CD4-positive, alpha-beta T cell treated with Interleukin-4 for 4 hours (primary cell): ENCODE results near the gene TULP4.
"Not testable (repeated sequence)": the region's sequence is repeated elsewhere in the genome, so short reads cannot be mapped to it uniquely, and the experiment has no call there.

ENCODE experiments used
- DNase-seq: peaks from one replicate; pipeline ENCODE4 v3.0.0-alpha.2; 2020

Gene TULP4

GRCh38 chr6:158296854-158297324, 15.4 kb upstream of the TULP4 start:
- DNase-seq = not testable (repeated sequence)

- not testable (repeated sequence) for DNase-seq
Observed at GRCh38 chr6:158297657-158298056, 14.6 kb upstream of the TULP4 start.

- not testable (repeated sequence) for DNase-seq
Observed at GRCh38 chr6:158300306-158301143, 11.7 kb upstream of the TULP4 start.

- not testable (repeated sequence) for DNase-seq
Observed at GRCh38 chr6:158301561-158301960, 10.7 kb upstream of the TULP4 start.

DNA sequence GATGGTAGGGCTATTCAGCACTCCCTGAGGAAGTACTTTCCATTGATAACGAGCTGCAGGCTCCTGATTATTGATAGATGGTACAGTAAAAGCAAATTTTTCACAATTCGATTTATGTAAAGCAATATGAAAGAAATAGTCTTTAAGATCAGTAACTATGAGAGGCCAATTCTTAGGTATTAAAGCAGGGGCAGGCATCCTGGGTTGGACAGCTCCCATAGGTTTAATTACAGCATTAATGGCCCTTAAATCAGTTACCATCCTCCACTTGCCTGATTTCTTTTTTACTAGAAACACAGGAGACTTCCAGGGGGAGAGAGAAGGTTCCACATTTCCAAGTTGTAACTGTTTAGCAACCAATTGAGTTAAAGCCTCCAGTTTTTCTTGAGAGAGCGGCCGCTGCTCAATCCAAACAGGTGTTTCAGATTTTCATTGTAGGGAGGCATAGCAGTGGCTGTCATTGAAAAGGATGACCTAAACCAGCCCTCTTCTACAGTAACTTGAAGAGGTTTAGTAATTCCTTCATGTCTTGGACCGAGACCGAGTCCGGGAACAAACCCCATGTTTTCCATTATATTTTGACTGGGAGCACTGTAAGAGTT, 10.0 kb upstream of the TULP4 start:
- not testable (repeated sequence) for DNase-seq

DNA sequence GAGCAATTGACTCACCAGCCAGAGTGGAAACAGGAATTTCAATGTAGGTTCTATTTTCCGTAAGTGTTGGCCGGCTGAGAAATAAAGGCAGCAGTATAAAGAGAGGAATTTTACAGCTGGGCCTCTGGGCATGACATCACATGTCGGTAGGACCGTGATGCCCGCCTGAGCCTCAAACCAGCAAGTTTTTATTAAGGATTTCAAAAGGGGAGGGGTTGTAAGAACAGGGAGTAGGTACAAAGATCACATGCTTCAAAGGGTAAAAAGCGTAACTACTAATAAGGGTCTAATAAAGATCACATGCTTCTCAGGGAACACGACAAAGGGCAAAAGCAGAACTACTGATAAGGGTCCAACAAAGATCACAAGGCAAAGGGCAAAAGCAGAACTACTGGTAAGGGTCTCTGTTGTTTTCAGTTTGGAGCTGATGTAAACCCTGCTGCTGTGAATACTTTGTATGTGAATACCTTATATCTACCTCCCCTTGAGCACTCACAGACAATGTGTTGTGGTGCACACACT, 9.0 kb upstream of the TULP4 start:
- DNase-seq = no peak

DNA sequence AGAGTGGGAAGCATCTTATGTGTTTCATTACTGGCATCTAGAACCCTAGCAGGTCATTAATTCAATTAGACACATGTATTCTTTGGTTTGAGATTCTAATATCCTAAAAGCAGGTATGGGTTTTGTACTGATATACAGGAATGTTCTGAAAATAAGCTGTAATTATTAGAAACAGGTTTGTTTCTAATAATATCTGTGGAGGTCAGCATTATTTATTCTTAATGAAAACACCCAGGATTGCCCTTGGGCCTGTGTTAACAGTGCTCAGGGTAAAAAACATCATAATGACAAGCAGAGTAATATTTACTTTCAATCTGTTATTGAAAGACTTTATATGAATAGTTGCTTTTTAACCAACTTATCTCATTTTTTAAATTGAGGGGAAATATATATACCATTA, 8.0 kb upstream of the TULP4 start:
- no peak for DNase-seq

DNA sequence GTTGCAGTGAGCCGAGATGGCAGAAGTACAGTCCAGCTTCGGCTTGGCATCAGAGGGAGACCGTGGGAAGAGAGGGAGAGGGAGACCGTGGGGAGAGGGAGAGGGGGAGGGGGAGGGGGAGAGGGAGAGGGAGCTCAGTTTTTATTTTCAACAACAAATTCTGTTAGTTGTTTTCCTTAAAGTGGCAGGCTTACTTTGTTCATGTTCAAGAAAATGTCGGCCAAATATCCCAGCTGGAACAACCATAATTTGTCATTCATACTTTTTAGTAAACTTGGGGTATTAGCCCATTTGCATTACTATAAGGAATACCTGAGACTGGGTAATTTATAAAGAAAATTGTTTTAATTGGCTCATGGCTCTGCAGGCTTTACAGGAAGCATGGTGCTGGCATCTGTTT, 2.5 kb upstream of the TULP4 start:
- DNase-seq = no peak

DNA sequence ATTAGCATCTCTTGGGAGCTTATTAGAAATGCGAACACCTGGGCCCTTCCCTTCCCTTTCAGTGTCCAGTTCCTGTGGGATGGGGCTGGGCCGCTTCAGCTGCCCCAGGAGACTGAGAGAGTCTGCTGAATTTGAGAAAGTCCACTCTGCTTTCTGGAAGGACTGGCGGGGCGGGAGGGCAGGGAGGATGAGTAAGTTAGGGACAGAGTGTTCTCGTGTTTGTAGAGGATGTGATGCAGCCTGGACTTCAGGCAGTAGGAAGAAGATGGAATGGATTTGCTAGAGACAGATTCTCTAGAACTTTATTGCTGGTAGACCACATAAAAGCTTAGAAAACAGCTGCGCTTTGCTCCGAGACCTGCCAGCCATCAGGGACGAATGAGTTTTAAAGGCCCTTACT, 1.1 kb upstream of the TULP4 start:
- DNase-seq = no peak

GRCh38 chr6:158311626-158312025, 639 bp upstream of the TULP4 start:
- no peak for DNase-seq

DNA sequence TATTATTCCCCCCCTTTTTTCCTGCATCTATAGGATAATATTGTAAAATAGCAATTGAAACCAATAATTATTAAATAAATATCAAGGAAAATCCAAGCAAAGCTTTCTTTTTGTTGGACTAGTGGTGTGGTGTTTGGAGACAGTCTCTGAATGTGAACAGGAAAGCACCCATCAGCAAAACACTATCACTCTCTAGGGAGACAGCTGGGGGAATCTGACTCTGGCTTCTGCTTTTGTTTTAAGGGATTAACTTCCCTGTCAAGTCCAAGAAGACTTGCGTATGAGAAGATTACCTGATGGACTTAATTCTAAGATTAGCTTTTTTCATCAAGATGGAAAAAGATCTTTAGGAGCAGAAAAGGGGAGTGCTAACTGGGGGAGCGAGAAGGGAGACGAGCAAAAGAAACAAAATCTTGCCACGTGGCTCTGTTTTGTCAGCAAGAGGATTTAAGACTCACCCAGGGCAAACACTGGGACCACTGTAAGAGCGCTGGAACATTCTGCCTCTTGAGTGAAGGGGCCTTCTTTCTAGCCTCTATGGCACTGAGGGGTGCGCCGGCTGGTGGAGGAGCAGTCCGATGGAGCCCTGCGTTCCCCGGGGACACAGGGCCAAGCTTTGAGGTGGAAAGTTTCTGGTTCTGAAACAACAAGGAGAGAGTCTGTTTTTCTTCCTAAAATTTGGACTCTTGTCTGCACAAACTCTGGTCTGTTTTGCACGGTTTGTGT, 570 bp downstream of the TULP4 start:
- DNase-seq = no peak

DNA sequence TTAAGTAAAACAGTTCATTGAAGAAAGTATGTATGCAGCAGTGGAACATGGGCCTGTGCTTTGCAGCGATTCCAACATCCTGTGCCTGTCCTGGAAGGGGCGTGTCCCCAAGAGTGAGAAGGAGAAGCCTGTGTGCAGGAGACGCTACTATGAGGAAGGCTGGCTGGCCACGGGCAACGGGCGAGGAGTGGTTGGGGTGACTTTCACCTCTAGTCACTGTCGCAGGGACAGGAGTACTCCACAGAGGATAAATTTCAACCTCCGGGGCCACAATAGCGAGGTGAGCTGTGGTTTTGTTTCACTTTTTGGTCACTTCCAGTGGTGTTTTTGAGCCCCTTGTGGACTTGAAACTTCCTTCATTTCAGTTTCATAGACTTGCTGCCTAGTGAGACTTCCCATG, 1.7 kb downstream of the TULP4 start:
- DNase-seq = no peak

- DNase-seq = no peak
Observed at GRCh38 chr6:158314737-158315136, 2.5 kb downstream of the TULP4 start.

DNA sequence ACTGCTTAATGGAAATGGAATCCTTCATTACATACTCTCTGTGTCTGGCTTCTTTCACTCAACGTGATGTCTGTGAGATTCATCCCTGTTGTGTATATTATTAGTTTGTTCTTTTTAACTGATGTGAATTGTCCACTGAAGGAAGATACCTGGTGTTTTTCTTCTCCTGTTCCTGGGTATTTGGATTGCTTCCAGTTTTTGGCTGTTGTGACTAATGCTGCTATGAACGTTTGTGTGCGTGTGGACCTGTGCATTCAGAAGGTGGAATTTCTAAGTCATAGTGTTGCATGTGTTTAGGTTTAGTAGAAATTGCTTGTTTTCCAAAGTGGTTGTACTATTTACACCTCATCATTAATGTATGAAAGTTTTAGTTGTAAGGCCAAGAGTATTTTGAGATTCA, 3.8 kb downstream of the TULP4 start:
- no peak for DNase-seq

DNA sequence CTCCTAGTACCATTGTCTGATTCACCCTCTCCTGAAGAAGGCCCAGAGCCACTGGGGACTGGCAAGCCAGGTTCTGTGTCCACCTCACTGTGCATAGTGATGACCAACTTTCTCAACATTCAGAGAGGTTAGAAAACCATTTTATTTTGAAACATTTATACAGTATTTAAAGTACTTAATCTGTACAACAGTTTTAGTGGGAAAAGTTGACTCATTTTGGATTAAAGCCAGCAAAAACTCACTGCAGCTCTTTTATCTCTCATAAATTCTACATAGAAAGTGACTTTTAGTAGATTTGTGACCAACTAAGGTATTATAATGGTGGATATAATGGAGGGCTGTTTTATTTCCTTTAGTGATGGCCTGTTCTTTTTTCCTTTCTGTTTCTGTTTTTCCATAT, 9.7 kb downstream of the TULP4 start:
- DNase-seq = peak; percentile 4

- DNase-seq = no peak
Observed at GRCh38 chr6:158322400-158322723, 10.1 kb downstream of the TULP4 start.

- peak; percentile 23 for DNase-seq
Observed at GRCh38 chr6:158322724-158323560, 10.7 kb downstream of the TULP4 start.

DNA sequence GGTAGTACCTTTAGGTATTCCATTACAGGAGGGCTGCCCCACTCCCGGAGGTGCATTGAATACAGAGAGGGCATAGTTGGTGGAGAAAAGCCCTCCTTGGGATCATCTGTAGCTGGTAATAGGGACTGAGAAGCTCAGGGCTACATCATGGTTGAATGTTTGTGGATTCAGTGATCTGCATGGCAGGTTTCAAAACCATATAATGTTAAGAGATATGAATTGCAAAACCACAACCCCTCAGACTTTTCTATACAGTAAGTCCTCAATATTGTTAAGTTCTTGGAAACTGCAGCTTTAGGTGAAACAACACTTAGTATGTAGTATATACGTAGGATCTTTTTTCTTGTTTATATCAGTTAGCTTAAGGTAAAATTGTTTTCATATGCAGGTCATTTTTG, 11.3 kb downstream of the TULP4 start:
- no peak for DNase-seq

- DNase-seq = no peak
Observed at GRCh38 chr6:158324136-158324535, 11.9 kb downstream of the TULP4 start.

DNA sequence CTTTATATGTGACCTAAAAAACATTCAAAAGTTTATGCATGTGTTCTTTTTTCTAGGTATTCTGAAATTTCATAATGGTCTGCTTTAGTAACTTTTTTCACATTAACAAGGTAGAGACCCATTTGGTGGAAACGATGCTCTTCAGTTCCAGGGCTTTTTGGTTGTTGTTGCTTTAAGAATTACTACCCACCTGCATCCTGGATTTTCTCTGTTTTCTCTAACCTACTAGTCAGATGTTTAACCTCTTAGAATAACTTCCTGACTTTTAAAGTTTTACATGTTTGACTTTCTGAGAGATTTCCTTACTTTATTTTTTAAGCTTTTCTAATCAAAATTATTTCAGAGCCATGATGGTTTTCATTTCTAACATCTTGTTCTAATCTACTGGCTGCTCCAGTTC, 14.9 kb downstream of the TULP4 start:
- DNase-seq = no peak

DNA sequence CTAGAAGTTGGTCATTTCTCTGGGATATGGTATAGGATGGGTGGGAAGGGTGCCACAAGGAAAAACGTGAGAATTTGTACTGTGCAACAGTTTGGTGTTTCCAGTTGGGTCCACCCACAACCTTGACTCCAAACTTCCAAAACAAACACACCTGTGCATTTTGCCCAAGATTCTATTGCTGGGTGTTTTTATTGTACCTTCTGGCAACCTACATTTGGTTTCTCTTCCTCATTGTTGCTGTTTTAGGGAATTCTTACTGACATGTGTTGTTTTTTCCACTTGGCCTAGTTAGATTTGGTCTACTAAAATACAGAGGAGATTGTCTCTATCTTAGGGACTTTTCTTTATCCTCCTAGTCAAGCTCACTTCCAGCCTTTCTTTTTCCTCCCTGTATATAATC, 16.7 kb downstream of the TULP4 start:
- no peak for DNase-seq

DNA sequence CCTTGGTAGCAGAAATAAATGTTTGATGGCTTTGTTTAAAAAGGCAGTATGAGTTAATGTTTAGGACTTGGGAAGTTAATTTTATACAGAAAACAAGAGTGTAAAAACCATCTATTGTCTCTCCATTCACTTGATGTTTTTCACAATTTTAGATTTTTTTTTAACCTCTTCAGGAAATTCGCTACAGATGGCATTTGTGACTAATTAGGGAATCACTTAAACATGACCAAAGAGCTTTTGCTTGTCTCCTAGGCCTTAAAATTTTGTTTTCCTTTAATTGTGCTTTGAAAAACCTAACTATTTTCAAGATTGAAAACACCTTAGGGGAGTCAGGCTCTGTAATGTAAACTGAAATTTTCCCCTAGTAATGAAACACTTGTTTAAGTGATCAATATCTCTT, 17.3 kb downstream of the TULP4 start:
- DNase-seq = no peak

DNA sequence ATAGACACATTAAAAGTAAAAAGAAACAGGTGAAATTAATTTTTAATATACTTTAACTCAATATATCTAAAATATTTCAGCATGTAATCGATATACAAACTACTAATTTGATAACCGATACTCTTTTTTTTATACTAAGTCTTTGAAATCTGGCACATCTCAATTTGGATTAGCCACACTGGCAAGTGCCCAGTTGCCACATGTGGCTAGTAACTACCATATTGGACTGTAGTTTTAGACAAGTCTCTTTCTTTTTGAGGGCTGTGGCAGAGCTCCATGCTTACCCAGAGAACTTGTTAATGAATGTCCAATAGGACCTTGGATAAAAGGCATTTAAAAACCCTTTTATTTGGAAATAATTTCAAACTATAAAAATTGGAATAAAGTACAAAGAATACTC, 17.8 kb downstream of the TULP4 start:
- no peak for DNase-seq
